Measurements from ENCODE around the gene UNC119B.

GRCh38 chr12:120758798-120759590 is 48.7 kb downstream of the UNC119B start:
- no peak for TF ChIP-seq CTCF (IDR thresholded peaks at IDR 0.05 in 4 of 5, conservative IDR thresholded peaks at IDR 0.05 in 1 of 5)
- no peak for TF ChIP-seq POLR2A (IDR thresholded peaks at IDR 0.05)
